Fibroblast of lung (primary cell): ENCODE data around the gene RAB11FIP3.

Experiments
- EZH2 ChIP-seq: IDR thresholded peaks from 2 replicates; pipeline ENCODE4 v1.5.1; 2012; ENCODE audit warnings: low read length, control low read depth, mild to moderate bottlenecking; ENCODE audit errors: missing control alignments
- TF ChIP-seq, protein P1 (sequence below), 2 donors: IDR thresholded peaks in 1 of 2; conservative IDR thresholded peaks in 1 of 2; 1 replicate in 1 of 2; 2 replicates in 1 of 2; pipeline ENCODE4 v1.5.1; 2011 to 2012; ENCODE audit warnings: low read length in 2 of 2, control low read depth in 1 of 2, inconsistent platforms in 1 of 2, low read depth in 1 of 2, mild to moderate bottlenecking in 1 of 2

DNA sequence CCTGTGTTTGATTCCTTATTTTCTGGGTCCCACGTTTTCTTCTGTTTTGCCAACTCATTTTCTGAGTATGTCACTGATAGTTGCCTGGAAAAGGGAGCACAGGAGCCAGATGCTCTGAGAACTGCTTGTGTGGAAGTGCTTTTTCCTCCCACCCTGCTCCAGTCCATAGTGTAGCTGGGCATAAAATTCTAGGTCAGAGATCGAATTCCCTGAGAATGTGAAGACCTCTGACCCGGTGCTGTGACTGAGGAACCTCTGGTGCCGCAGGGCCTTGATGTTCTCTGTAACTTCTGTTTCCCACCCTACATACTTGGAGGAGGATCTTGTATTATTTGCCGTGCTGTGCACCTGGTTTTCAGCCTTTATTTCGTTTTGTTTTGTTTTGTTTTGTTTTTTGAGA, 82.5 kb downstream of the RAB11FIP3 start:
- TF ChIP-seq EZH2, result no peak
- TF ChIP-seq, protein P1, sequence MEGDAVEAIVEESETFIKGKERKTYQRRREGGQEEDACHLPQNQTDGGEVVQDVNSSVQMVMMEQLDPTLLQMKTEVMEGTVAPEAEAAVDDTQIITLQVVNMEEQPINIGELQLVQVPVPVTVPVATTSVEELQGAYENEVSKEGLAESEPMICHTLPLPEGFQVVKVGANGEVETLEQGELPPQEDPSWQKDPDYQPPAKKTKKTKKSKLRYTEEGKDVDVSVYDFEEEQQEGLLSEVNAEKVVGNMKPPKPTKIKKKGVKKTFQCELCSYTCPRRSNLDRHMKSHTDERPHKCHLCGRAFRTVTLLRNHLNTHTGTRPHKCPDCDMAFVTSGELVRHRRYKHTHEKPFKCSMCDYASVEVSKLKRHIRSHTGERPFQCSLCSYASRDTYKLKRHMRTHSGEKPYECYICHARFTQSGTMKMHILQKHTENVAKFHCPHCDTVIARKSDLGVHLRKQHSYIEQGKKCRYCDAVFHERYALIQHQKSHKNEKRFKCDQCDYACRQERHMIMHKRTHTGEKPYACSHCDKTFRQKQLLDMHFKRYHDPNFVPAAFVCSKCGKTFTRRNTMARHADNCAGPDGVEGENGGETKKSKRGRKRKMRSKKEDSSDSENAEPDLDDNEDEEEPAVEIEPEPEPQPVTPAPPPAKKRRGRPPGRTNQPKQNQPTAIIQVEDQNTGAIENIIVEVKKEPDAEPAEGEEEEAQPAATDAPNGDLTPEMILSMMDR (conservative IDR thresholded peaks at IDR 0.05 in 1 of 2, IDR thresholded peaks at IDR 0.05 in 1 of 2; ENCODE audit: low read depth in 1 of 2, low read length in 2 of 2), result no peak
